HCT116 (cell line): ENCODE measurements around the gene AKAP3. TPM values are rescaled to one million over a fixed set of nuclear protein-coding genes. Genes with fewer than 3 reads are reported as not detected.

Experiments
- ATAC-seq: fragments of 200-7000 bp; cut with Tn5 transposase; 2 replicates; pipeline ENCODE4 v1.9.1; 2020; ENCODE audit warnings: mild to moderate bottlenecking, moderate library complexity
- BruUV-seq: library from RNA; stranded (reverse); fragments of 400-500 nt; replicated peaks from 2 replicates; lab custom pipeline; 2021; lab: Mats Ljungman, UMichigan
- CTCF ChIA-PET: fragments of 300-600 bp; sonication (Branson Sonifier 250); formaldehyde crosslinking; loops from one replicate; lab custom pipeline; 2021; ENCODE audit warnings: antibody characterized with exemption; lab: Charles Lee
- POLR2A ChIA-PET: fragments of 300-600, 350-600 bp; sonication (Branson Sonifier 250); formaldehyde crosslinking; loops from one replicate; lab custom pipeline; 2021; ENCODE audit warnings: antibody characterized with exemption; lab: Charles Lee
- RAD21 ChIA-PET, 2 experiments: fragments of 300-600 bp; sonication (Branson Sonifier 250); formaldehyde crosslinking; loops; one replicate each; lab custom pipeline; 2023; ENCODE audit warnings: low total read pairs in 2 of 2; ENCODE audit not compliant: uncharacterized antibody in 2 of 2, unreplicated experiment in 2 of 2, low non-redundant PET in 1 of 2; lab: Charles Lee
- DNase-seq: peaks from one replicate; pipeline ENCODE4 v3.0.0-alpha.2; 2010; ENCODE audit warnings: low read depth, low spot score
- H2AFZ ChIP-seq: fragments of 200-600 bp; shearing (Covaris generic), sonication (generic); 2 replicates; pipeline ENCODE4 v1.6.1; 2017; ENCODE audit warnings: low read depth, mixed run types, mixed read lengths, antibody characterized with exemption, low read length; ENCODE audit not compliant: poor library complexity, severe bottlenecking
- H3K27ac ChIP-seq: 2 replicates; pipeline ENCODE4 v1.5.1; 2012; ENCODE audit warnings: low read depth, low read length
- H3K27me3 ChIP-seq: fragments of 200-600 bp; sonication (generic); 2 replicates; pipeline ENCODE4 v1.6.1; 2016; ENCODE audit warnings: mixed run types, low read length, mixed read lengths; ENCODE audit not compliant: insufficient read depth
- H3K36me3 ChIP-seq, 2 experiments: fragments of 200-500 bp in 1 of 2; fragments of 200-600 bp in 1 of 2; sonication (Bioruptor generic) in 1 of 2; sonication (generic) in 1 of 2; 2 replicates each; pipeline versions ENCODE4 v1.5.1 to v1.6.1; 2014 to 2016; ENCODE audit warnings: low read length in 2 of 2, inconsistent platforms in 1 of 2, mixed read lengths in 1 of 2, mixed run types in 1 of 2; ENCODE audit not compliant: insufficient read depth in 2 of 2, control insufficient read depth in 1 of 2
- H3K4me1 ChIP-seq, 2 experiments: fragments of 200-600 bp in 1 of 2; sonication (generic) in 1 of 2; 2 replicates each; pipeline versions ENCODE4 v1.5.1 to v1.6.1; 2012 to 2017; ENCODE audit warnings: low read length in 2 of 2, inconsistent platforms in 1 of 2, mild to moderate bottlenecking in 1 of 2, mixed read lengths in 1 of 2, mixed run types in 1 of 2, moderate library complexity in 1 of 2; ENCODE audit not compliant: insufficient read depth in 2 of 2, control insufficient read depth in 1 of 2
- H3K4me2 ChIP-seq: fragments of 200-600 bp; sonication (generic); 2 replicates; pipeline ENCODE4 v1.6.1; 2017; ENCODE audit warnings: mixed run types, low read length, mixed read lengths
- H3K4me3 ChIP-seq, 2 experiments: fragments of 200-600 bp in 1 of 2; sonication (generic) in 1 of 2; replicated peaks in 1 of 2; 2 replicates each; pipeline ENCODE4 v1.5.1; 2011 to 2016; ENCODE audit warnings: low read length in 2 of 2, control low read depth in 1 of 2, low read depth in 1 of 2, mild to moderate bottlenecking in 1 of 2, mixed read lengths in 1 of 2, mixed run types in 1 of 2
- H3K79me2 ChIP-seq: fragments of 200-600 bp; sonication (generic); 2 replicates; pipeline ENCODE4 v1.6.1; 2017; ENCODE audit warnings: mild to moderate bottlenecking, mixed run types, low read length, moderate library complexity, mixed read lengths; ENCODE audit not compliant: insufficient read depth
- H3K9ac ChIP-seq: fragments of 200-600 bp; sonication (generic); 2 replicates; pipeline ENCODE4 v1.6.1; 2016; ENCODE audit warnings: low read length, mixed read lengths
- H3K9me2 ChIP-seq: fragments of 200-600 bp; sonication (generic), shearing (Covaris generic); 2 replicates; pipeline ENCODE4 v1.6.1; 2017; ENCODE audit warnings: mixed run types, mild to moderate bottlenecking, moderate library complexity; ENCODE audit not compliant: insufficient read depth
- H3K9me3 ChIP-seq, 2 experiments: fragments of 200-500 bp in 1 of 2; fragments of 200-600 bp in 1 of 2; sonication (Bioruptor generic) in 1 of 2; sonication (generic) in 1 of 2; 2 replicates each; pipeline ENCODE4 v1.6.1; 2014 to 2017; ENCODE audit warnings: low read length in 2 of 2, mixed read lengths in 2 of 2, inconsistent platforms in 1 of 2, low read depth in 1 of 2, mild to moderate bottlenecking in 1 of 2, mixed run types in 1 of 2, moderate library complexity in 1 of 2; ENCODE audit not compliant: control insufficient read depth in 1 of 2, insufficient read depth in 1 of 2
- H4K20me1 ChIP-seq: fragments of 200-600 bp; sonication (generic), shearing (Covaris generic); 2 replicates; pipeline ENCODE4 v1.6.1; 2017; ENCODE audit warnings: mixed run types, mild to moderate bottlenecking, moderate library complexity; ENCODE audit not compliant: insufficient read depth
- ATF3 ChIP-seq: IDR thresholded peaks from 2 replicates; pipeline ENCODE4 v1.6.1; 2012
- CEBPB ChIP-seq: IDR thresholded peaks from 2 replicates; pipeline ENCODE4 v1.6.1; 2012; ENCODE audit warnings: low read depth
- CTCF ChIP-seq, 3 experiments: fragments of 200-600 bp in 1 of 3; sonication (generic) in 1 of 3; IDR thresholded peaks in 2 of 3; conservative IDR thresholded peaks in 1 of 3; 2 replicates each; pipeline ENCODE4 v1.5.1; 2012 to 2017; ENCODE audit warnings: low read depth in 2 of 3, low read length in 2 of 3, antibody characterized with exemption in 1 of 3, borderline replicate concordance in 1 of 3, control low read depth in 1 of 3, mild to moderate bottlenecking in 1 of 3, mixed read lengths in 1 of 3, mixed run types in 1 of 3, moderate library complexity in 1 of 3; ENCODE audit not compliant: insufficient read depth in 1 of 3
- EZH2 ChIP-seq: fragments of 200-600 bp; sonication (generic); IDR thresholded peaks from 2 replicates; pipeline ENCODE4 v1.6.1; 2017; ENCODE audit warnings: antibody characterized with exemption, mixed run types
- FOSL1 ChIP-seq: IDR thresholded peaks from 2 replicates; pipeline ENCODE4 v1.6.1; 2012; ENCODE audit warnings: low read depth
- POLR2A ChIP-seq: IDR thresholded peaks from 2 replicates; pipeline ENCODE4 v1.7.0; 2011; ENCODE audit warnings: borderline replicate concordance; ENCODE audit not compliant: insufficient read depth, insufficient read length; ENCODE audit errors: extremely low read depth
- SP1 ChIP-seq: IDR thresholded peaks from 2 replicates; pipeline ENCODE4 v1.6.1; 2012; ENCODE audit warnings: low read depth
- TCF7L2 ChIP-seq: IDR thresholded peaks from 2 replicates; pipeline ENCODE4 v1.7.0; 2011; ENCODE audit warnings: borderline replicate concordance, inconsistent platforms; ENCODE audit not compliant: insufficient read depth, insufficient read length; ENCODE audit errors: extremely low read depth
- YY1 ChIP-seq: IDR thresholded peaks from 2 replicates; pipeline ENCODE4 v1.6.1; 2011; ENCODE audit warnings: low read length, low read depth, moderate library complexity, mild to moderate bottlenecking; ENCODE audit not compliant: insufficient replicate concordance; ENCODE audit errors: extremely low read depth
- ZBTB33 ChIP-seq: IDR thresholded peaks from 2 replicates; pipeline ENCODE4 v1.6.1; 2011; ENCODE audit warnings: mild to moderate bottlenecking, low read length, moderate library complexity; ENCODE audit not compliant: insufficient replicate concordance; ENCODE audit errors: extremely low read depth
- ZNF274 ChIP-seq: fragments of 200-500 bp; sonication (Bioruptor generic); IDR thresholded peaks from 2 replicates; pipeline ENCODE4 v1.6.1; 2014; ENCODE audit warnings: mild to moderate bottlenecking, low read depth, low read length, inconsistent platforms
- intact Hi-C: fragments of 100-400 bp; cut with micrococcal nuclease; formaldehyde crosslinking; loops from 2 replicates; pipeline ENCODE4 v1.10.0; 2022
- total RNA-seq: library from RNA; stranded (reverse); gene quantifications from one replicate; pipeline ENCODE4 v1.2.1, GENCODE V29; 2021; ENCODE audit not compliant: unreplicated experiment

Gene AKAP3
- total RNA-seq, 1 experiment from 2014 or later = 4.3 TPM

- Histone ChIP-seq H3K79me2 (no peaks in the 10 kb centered on the region), H3K9me3 (no peaks in the 10 kb centered on the region), H3K9ac (no peak overlapping the region), H2AFZ (no peak overlapping the region), H3K4me2 (no peak overlapping the region), H3K36me3 (no peaks in the 10 kb centered on the region; a peak in 1 of 4 replicates), H3K27ac (no peak overlapping the region), H3K9me2 (no peaks in the 10 kb centered on the region), H3K27me3 (no peaks in the 10 kb centered on the region), H4K20me1 (no peaks in the 10 kb centered on the region), H3K4me3 (no peak overlapping the region), H3K4me1 (peaks cover 0 to 3% of the 10 kb centered on the region in 2 experiments; a peak in 1 of 4 replicates)
- ChIA-PET RAD21 (no interaction called here), CTCF (no interaction called here), POLR2A (no interaction called here)
- BruUV-seq = no TSS peak
- intact Hi-C loops = no loop called here
- DNase-seq (no peak), ATAC-seq (no peak)
- TF ChIP-seq CTCF (IDR thresholded peaks at IDR 0.05 in 2 of 3, conservative IDR thresholded peaks at IDR 0.05 in 1 of 3; ENCODE audit: borderline replicate concordance in 1 of 3, insufficient read depth in 1 of 3, low read depth in 2 of 3, low read length in 2 of 3) = no peak
- TF ChIP-seq CEBPB = no peak
- no peak for TF ChIP-seq ZBTB33
- no peak for TF ChIP-seq FOSL1
- TF ChIP-seq EZH2 = no peak
- no peak for TF ChIP-seq TCF7L2
- no peak for TF ChIP-seq ATF3
- no peak for TF ChIP-seq ZNF274
- no peak for TF ChIP-seq POLR2A
- no peak for TF ChIP-seq SP1
- TF ChIP-seq YY1 = no peak
Observed at GRCh38 chr12:4566474-4566873, 82.4 kb downstream of the AKAP3 start.

Other genes with a start within 250 kb of the AKAP3 start
- gene FGF6, start 203.2 kb downstream of the AKAP3 start, total RNA-seq = not detected
- 28.2 TPM for gene RAD51AP1, start 110.2 kb downstream of the AKAP3 start, total RNA-seq
- gene DYRK4, start 86.8 kb downstream of the AKAP3 start, total RNA-seq = 27.1 TPM
- gene NDUFA9, start 63 bp upstream of the AKAP3 start, total RNA-seq = 95.4 TPM
- gene GALNT8, start 71.3 kb upstream of the AKAP3 start, total RNA-seq = not detected